Measurements from ENCODE around the gene CNIH4. TPM values are rescaled to one million over a fixed set of nuclear protein-coding genes. Genes with fewer than 3 reads are reported as not detected.
"Not testable (repeated sequence)": the region's sequence is repeated elsewhere in the genome, so short reads cannot be mapped to it uniquely, and the experiment has no call there.

The CNIH4 gene
- total RNA-seq: 10 to 100 TPM; 24.6 to 51.8 (median 36.0) TPM
- 10 to 100 TPM; 37.5 to 51.7 TPM for polyA plus RNA-seq
- long read RNA-seq, donor 1, full-length matches to known transcripts: 29 of 35 reads
- long read RNA-seq, donor 1, partial matches to known transcripts: 1 of 35 reads
- long read RNA-seq, donor 1, other reads (novel, unspliced or antisense): 5 of 35 reads
- long read RNA-seq, donor 2, full-length matches to known transcripts: 67 of 67 reads
- long read RNA-seq, donor 2, partial matches to known transcripts: 0 of 67 reads
- long read RNA-seq, donor 2, other reads (novel, unspliced or antisense): 0 of 67 reads
- long read RNA-seq, donor 3, full-length matches to known transcripts: 76 of 85 reads
- long read RNA-seq, donor 3, partial matches to known transcripts: 0 of 85 reads
- long read RNA-seq, donor 3, other reads (novel, unspliced or antisense): 9 of 85 reads

- H3K9me3 ChIP-seq: no peaks in the 10 kb centered on the region
- WGBS, 3 donors: 0 to 1% (median 0%) methylated on average over 60 to 78 of the region's 78 CpGs
- TF ChIP-seq CTCF (IDR thresholded peaks at IDR 0.05) (no peak), POLR2A (IDR thresholded peaks at IDR 0.05) (peak; percentile 80), EP300 (IDR thresholded peaks at IDR 0.05) (no peak)
- intact Hi-C loops (cut with DNase I): no loop called here
- H3K36me3 ChIP-seq: no peaks in the 10 kb centered on the region
- no peaks in the 10 kb centered on the region for H3K27me3 ChIP-seq
- H3K4me3 ChIP-seq: peak within 1 kb of the TSS; percentile 59
- H3K27ac ChIP-seq: peak within 1 kb of the TSS; percentile 82 to 86
- peaks cover 3% of the 10 kb centered on the region for H3K4me1 ChIP-seq (ENCODE audit: insufficient read depth)
- DNase-seq: peak; percentile 85 to 89 (median 88)
Observed at GRCh38 chr1:224356685-224357625, at the start of gene CNIH4. Gene CNIH4 (plus strand): TSS chr1:224356879. CDS start chr1:224356925, 46 bp downstream.

GRCh38 chr1:224308064-224308463, 48.6 kb upstream of the CNIH4 start:
- Histone ChIP-seq H3K27me3 (no peaks in the 10 kb centered on the region), H3K4me1 (ENCODE audit: insufficient read depth) (no peaks in the 10 kb centered on the region), H3K4me3 (no peak overlapping the region), H3K27ac (no peak overlapping the region), H3K9me3 (no peaks in the 10 kb centered on the region), H3K36me3 (no peaks in the 10 kb centered on the region)
- no peak for TF ChIP-seq CTCF (IDR thresholded peaks at IDR 0.05)
- TF ChIP-seq POLR2A (IDR thresholded peaks at IDR 0.05): no peak
- no peak for TF ChIP-seq EP300 (IDR thresholded peaks at IDR 0.05)
- intact Hi-C loops (cut with DNase I): no loop called here
- 87 to 92% (median 89%) methylated on average over 3 of the region's 3 CpGs for WGBS, 3 donors
- no peak for DNase-seq

GRCh38 chr1:224311503-224311902, 45.2 kb upstream of the CNIH4 start:
- 88 to 97% (median 96%) methylated on average over 1 of the region's 1 CpG for WGBS, 3 donors
- H3K4me3 ChIP-seq; H3K27ac ChIP-seq; H3K36me3 ChIP-seq; H3K27me3 ChIP-seq; H3K4me1 ChIP-seq (ENCODE audit: insufficient read depth); DNase-seq; intact Hi-C loops (cut with DNase I); H3K9me3 ChIP-seq: not testable (repeated sequence)

GRCh38 chr1:224312025-224312424, 44.7 kb upstream of the CNIH4 start:
- H3K27me3 ChIP-seq: no peaks in the 10 kb centered on the region
- no peak overlapping the region for H3K27ac ChIP-seq
- WGBS, 3 donors: 84 to 95% (median 87%) methylated on average over 2 of the region's 2 CpGs
- H3K4me3 ChIP-seq: no peak overlapping the region
- H3K36me3 ChIP-seq: no peaks in the 10 kb centered on the region
- TF ChIP-seq CTCF (IDR thresholded peaks at IDR 0.05) (no peak), EP300 (IDR thresholded peaks at IDR 0.05) (no peak), POLR2A (IDR thresholded peaks at IDR 0.05) (no peak)
- intact Hi-C loops (cut with DNase I): no loop called here
- H3K4me1 ChIP-seq (ENCODE audit: insufficient read depth): no peaks in the 10 kb centered on the region
- H3K9me3 ChIP-seq: no peaks in the 10 kb centered on the region
- DNase-seq: no peak

Measured in ovary (tissue), 10 donors.